ENCODE measurements around the gene SEMA3D. TPM values are rescaled to one million over a fixed set of nuclear protein-coding genes. Genes with fewer than 3 reads are reported as not detected.

The SEMA3D gene
- total and polyA plus RNA-seq, 9 of the 15 experiments (the other 6 are each of a cell fraction or from before 2014, with no cell fraction given) = 0.01 to 0.10 (median 0.04) TPM; not detected in 1

- H4K20me1 ChIP-seq (replicated peaks; ENCODE audit: control insufficient read depth, insufficient read depth, low read length) = no peaks in the 10 kb centered on the region
- H3K9ac ChIP-seq (ENCODE audit: insufficient read depth in 1 of 2, low read depth in 2 of 2, low read length in 2 of 2) = no peak overlapping the region
- no TSS peak for BruUV-seq (replicated peaks)
- no peaks in the 10 kb centered on the region for H3K9me1 ChIP-seq (ENCODE audit: control insufficient read depth, insufficient read depth, low read length)
- H3K36me3 ChIP-seq (ENCODE audit: control insufficient read depth, insufficient read depth, low read length) = no peaks in the 10 kb centered on the region
- H3K4me3 ChIP-seq = no peak overlapping the region
- no peak for FAIRE-seq
- no peaks in the 10 kb centered on the region for H3K4me1 ChIP-seq (replicated peaks in 1 of 2; ENCODE audit: control insufficient read depth in 2 of 2, insufficient read depth in 2 of 2, low read length in 2 of 2)
- no peak overlapping the region for H3K4me2 ChIP-seq (ENCODE audit: insufficient read depth, low read length)
- H3K9me3 ChIP-seq (replicated peaks; ENCODE audit: control insufficient read depth, insufficient read depth, low read depth, low read length) = peaks cover 5% of the 10 kb centered on the region
- WGBS (ENCODE audit: insufficient coverage, low coverage, missing lambda C conversion rate) = 0% methylated on average over 2 of the region's 2 CpGs
- in situ Hi-C loops (cut with MboI) (no loop called here), intact Hi-C loops (cut with micrococcal nuclease) (no loop called here)
- no peak for DNase-seq (ENCODE audit: extremely low read depth in 1 of 4, low spot score in 3 of 4)
- H3K27me3 ChIP-seq (ENCODE audit: control insufficient read depth in 2 of 2, insufficient read depth in 2 of 2, low read length in 2 of 2) = no peaks in the 10 kb centered on the region
- TF ChIP-seq ZNF232 (CRISPR knock-in tag; IDR thresholded peaks at IDR 0.05) (no peak), SOX6 (IDR thresholded peaks at IDR 0.05) (no peak), FOXK2 (conservative IDR thresholded peaks at IDR 0.05 in 1 of 2, IDR thresholded peaks at IDR 0.05 in 1 of 2; ENCODE audit: low read depth in 2 of 2) (no peak), ZNF12 (CRISPR knock-in tag; IDR thresholded peaks at IDR 0.05) (no peak), ZZZ3 (IDR thresholded peaks at IDR 0.05) (no peak), BACH1 (tag; IDR thresholded peaks at IDR 0.05) (no peak), POLR2B (IDR thresholded peaks at IDR 0.05; ENCODE audit: low read depth, partially characterized antibody) (no peak)
- TF ChIP-seq, protein P1, sequence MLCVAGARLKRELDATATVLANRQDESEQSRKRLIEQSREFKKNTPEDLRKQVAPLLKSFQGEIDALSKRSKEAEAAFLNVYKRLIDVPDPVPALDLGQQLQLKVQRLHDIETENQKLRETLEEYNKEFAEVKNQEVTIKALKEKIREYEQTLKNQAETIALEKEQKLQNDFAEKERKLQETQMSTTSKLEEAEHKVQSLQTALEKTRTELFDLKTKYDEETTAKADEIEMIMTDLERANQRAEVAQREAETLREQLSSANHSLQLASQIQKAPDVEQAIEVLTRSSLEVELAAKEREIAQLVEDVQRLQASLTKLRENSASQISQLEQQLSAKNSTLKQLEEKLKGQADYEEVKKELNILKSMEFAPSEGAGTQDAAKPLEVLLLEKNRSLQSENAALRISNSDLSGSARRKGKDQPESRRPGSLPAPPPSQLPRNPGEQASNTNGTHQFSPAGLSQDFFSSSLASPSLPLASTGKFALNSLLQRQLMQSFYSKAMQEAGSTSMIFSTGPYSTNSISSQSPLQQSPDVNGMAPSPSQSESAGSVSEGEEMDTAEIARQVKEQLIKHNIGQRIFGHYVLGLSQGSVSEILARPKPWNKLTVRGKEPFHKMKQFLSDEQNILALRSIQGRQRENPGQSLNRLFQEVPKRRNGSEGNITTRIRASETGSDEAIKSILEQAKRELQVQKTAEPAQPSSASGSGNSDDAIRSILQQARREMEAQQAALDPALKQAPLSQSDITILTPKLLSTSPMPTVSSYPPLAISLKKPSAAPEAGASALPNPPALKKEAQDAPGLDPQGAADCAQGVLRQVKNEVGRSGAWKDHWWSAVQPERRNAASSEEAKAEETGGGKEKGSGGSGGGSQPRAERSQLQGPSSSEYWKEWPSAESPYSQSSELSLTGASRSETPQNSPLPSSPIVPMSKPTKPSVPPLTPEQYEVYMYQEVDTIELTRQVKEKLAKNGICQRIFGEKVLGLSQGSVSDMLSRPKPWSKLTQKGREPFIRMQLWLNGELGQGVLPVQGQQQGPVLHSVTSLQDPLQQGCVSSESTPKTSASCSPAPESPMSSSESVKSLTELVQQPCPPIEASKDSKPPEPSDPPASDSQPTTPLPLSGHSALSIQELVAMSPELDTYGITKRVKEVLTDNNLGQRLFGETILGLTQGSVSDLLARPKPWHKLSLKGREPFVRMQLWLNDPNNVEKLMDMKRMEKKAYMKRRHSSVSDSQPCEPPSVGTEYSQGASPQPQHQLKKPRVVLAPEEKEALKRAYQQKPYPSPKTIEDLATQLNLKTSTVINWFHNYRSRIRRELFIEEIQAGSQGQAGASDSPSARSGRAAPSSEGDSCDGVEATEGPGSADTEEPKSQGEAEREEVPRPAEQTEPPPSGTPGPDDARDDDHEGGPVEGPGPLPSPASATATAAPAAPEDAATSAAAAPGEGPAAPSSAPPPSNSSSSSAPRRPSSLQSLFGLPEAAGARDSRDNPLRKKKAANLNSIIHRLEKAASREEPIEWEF (CRISPR knock-in tag; IDR thresholded peaks at IDR 0.05) = no peak
- no peak for ATAC-seq
- POLR2A ChIA-PET = no interaction called here
- no peaks in the 10 kb centered on the region for H3K79me2 ChIP-seq (ENCODE audit: control insufficient read depth, insufficient read depth, low read length)
- CTCF ChIA-PET (ENCODE audit: low intra/inter-chr PET ratio) = no interaction called here
- no peak overlapping the region for H3K27ac ChIP-seq (ENCODE audit: extremely low read depth, low read depth, low read length)
- H2AFZ ChIP-seq (ENCODE audit: low read depth, low read length) = no peak overlapping the region
Observed at GRCh38 chr7:85205754-85206153, 18.9 kb upstream of the SEMA3D start.

All from K562 (cell line).